Stimulated activated CD4-positive, alpha-beta T cell treated with anti-CD3 and anti-CD28 coated beads, Interleukin-12 subunit alpha, Interleukin-12 subunit beta, amount 100 ng/mL, for 24 hours (primary cell): ENCODE measurements around the gene JMJD8.
A peak's percentile ranks its signal among the peaks of the same experiment; 100 is the strongest.
"Not testable (repeated sequence)": the region's sequence is repeated elsewhere in the genome, so short reads cannot be mapped to it uniquely, and the experiment has no call there.

Experiments
- DNase-seq, 2 experiments: peaks; one replicate each; pipeline ENCODE4 v3.0.0-alpha.2; 2020; ENCODE audit warnings: low read depth in 2 of 2

Gene JMJD8

DNA sequence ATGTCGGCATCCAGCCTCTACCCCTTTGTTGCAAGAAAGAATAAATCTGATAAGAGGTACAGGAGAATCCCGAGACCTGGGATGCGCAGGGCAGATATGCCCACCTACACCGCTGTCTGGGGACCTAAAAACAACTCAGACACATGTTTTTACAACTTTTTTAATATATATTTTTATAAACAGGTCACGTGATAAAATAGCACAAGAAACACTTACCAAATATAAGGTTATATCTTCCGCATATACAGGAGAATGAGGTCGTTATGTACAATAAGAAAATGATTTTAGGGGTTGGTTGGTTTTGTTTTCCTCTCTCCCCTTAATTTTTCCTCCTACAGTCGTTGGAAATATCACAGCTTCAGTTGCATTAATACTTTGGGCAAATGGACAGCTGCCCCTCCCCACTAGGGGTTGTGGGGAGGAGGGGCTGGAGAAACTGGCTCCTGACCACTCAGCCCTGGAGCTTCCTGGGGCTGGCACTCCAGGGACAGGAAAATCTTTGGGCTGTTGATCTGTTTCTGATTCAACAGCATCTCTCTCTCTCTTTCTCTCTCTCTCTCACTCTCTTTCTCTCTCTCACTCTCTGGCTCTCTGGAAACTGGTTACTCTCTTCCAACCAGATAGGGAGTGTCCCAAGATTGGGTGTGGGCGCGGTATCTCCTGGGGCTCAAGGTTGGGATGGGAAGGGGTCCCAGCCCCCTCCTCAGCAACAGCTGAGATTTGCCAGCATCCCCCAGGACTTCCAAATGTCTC is 8.4 kb upstream of the JMJD8 start:
- no peak for DNase-seq

DNA sequence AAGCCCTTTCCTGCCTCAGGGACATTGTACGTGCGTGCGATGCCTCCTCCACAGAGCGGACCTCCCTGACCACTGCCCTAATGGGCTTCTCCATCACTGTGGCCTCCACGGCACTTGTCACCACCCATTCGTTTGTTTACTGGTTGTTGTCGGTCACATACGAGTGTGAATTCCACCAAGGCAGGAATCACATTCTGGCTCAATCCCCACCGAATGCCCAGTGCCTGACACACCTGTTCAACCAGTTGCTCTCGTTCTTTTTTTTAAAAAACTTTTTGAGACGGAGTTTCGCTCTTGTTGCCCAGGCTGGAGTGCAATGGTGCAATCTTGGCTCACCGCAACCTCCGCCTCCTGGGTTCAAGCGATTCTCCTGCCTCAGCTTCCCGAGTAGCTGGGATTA is 7.1 kb upstream of the JMJD8 start:
- not testable (repeated sequence) for DNase-seq

DNA sequence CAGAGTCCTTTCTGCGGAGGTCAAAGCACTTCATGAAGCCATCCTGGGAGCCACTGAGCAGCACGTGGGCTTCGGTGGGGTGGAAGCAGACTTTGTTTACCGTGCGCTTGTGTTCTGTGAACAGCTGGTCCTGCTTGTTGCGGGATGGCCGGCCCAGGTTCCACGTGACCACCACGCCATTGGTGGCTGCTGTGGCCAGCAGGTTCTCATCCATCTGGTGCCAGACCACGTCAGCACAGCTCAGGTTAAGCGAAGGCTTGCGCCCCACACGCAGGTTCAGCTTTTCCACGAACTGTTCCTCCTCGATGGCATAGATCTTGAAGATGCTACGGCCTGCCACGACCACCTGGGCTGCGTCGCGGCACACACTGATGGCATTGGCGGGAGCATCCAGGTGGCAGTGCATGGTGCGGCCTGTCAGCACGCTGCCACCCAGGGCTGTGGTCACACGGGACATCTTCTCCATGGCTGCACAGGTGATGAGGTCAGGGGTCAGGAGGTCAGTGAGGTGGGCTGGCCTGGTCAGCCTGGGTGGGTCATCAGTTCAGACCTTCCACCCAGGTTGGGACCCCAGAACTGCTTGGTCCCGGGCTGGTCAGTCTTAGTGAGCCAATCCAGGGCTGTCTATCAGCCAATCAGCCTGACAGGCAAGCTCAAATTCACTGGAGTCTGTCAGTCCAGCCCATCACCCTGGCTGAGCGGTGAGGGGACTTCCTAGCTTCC is 5.2 kb upstream of the JMJD8 start:
- no peak for DNase-seq

DNA sequence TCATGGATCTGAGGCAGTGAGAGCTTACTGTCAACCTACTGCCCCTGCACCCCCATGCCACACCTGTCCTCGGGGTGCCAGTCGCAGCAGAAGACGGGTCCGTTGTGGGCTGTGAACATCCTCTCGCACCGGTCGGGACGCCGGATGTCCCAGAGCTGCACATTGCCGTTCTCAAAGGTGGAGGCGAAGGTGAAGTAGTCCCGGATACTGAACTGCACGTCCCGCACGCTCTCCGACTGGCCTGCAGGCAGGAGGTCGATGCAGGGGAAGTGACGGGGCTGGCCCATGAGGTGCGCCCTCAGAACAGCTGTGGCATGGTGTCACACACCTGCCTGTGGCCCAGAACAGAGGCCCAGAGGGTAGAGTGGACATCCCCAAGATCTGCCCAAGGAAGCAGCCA is 3.4 kb upstream of the JMJD8 start:
- no peak for DNase-seq

DNA sequence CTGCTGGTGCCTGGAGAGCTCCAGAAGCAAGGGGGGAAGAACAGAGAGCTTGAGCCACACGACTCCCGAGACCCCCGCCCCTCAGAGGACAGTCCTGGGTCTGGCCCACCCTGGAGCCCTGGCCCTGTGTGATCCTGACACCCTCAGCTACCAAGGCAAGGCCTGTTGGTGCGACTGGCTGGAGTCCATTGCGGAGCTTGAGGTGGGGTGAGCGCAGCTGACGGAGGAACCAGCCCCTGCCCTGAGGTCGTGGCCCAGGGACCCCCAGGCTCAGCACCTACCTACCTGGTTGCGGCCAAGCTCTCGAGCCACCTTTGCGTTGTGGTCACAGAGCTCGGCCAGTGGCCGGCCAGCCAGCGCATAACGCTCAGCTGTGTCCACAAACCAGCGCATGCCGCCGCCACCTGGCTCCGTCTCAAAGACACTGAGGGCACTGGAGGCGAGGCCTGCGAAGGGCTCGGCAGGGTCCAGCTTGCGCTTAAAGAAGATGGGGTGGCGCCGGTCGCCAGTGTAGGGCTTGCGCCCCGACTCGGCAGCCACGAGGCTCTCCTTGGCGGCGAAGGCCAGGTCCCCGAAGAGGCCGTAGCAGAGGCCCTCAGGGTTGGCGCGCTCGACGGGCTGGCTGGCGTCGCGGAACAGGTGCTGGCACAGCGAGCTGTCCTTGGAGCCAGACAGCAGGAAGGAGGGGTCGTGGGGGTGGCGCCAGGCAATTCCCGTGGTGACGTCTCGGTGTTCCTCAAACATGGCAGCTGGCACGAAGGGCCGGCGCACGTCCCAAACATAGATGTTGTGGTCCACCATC is 2.5 kb upstream of the JMJD8 start:
- no peak for DNase-seq

DNA sequence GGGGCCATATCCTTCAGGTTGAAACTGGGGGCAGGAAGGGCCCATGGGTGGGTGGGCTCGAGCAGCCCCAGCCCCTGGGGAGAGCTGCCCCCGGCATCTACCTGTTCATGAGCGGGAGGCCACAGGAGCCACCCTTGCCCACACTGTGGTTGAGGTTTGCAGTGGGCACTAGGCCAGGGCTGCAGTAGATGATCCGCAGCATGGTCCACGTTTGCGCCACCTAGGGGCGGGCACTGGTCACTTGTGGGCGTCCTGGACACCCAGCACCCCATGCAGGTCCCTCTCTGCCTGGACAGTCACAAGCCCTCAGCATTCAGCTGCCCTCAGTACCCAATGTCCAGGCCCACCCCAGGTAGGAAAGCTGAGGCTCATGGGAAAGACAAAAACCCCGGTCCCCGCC is 1.8 kb upstream of the JMJD8 start:
- no peak for DNase-seq

DNA sequence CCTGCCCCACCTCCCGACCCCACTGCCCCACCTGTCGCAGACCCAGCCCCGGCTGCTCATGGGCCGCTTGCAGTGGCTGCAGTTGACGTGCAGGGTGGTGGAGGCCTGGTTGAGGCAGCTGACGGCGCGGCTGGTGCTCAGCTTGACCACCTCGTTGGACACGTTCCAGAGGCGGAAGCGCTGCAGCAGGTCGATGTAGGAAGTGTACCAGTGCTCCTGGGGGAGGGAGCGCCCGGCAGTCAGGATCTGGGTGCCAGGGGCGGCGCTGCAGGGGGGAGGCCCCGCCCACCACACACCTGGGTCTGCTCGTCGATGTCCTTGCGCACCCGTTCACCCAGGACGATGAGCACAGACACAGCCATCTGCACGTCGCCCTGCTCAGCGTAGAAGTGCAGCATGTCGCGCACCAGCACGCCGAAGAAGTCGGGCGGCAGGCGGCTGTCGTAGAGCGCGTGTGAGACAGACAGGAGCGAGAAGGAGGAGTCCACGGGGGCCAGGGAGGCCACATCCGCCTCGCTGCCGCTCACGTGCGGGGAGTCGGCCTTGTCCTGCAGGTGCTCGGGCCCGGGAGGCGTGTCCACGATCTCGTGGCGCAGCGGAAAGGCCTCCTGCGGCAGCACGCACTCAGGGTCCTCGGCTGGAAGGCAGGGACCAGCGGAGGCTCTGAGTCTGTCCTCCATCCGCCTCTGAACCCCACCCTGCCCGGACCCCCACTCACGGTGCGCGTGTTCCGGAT is 995 bp upstream of the JMJD8 start:
- no peak for DNase-seq

DNA sequence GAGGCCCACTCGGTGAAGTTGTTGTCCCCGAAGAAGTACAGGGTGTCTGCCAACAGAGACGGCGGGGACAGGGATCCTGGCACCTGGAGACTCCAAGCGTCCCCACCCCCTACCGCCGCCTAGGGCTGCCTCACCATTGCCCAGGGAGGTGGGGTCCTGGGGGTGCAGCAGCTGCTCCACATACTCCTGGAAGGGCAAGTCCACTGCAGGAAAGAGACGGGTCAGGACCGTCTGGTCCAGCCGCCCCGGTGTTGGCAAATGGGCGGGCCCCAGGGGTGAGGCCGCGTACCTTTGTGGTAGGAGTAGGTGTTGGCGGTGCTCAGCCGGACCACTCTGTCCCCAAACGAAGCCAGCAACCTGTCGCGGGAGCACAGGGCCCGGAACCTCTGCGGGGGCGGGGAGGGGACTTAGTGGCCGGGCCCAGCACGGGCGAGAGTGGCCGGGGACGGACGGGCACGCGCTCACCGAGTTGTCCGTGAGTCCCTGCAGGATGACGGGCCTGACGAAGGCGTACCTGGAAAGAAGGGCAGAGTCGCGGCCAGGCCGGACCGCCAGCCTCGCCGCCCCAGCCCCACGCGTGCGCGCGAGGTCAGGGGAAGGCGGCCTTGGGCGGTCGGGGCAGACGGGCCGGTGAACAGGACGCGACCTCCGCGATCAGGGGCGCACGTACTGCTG is 601 bp downstream of the JMJD8 start:
- DNase-seq, result no peak

DNA sequence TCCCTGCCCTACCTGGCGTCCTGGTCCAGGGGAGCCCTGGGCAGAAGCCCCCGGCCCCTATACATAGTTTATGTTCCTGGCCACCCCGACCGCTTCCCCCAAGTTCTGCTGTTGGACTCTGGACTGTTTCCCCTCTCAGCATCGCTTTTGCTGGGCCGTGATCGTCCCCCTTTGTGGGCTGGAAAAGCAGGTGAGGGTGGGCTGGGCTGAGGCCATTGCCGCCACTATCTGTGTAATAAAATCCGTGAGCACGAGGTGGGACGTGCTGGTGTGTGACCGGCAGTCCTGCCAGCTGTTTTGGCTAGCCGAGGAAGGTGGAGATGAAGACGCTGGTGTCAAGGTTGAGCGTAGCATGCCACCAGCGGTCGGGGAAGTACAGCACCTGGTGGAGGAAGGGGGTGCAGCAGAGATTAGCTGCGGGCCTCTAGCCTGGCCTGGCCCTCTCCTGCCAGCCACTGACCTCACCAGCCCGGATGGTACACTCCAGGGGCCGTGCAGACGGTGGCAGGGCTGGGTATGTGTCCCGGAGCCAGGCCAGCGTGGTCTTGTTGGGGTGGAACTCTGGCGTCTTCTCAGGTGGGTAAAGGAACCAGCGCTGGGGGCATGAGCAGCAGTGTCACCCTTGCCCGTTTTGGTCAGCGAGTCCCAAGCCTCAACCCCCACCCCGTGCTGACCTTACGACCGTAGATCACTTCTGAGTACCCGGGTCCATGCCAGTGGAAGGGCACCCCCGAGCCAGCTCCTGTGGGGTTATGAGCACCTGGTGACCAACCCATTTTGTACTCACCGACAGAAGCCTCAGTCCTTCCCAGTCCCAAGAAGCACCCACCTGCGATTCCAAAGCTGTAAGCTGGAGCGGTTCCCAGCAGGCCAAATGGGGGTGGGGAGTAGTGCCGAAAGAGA is 1.4 kb downstream of the JMJD8 start:
- no peak for DNase-seq

DNA sequence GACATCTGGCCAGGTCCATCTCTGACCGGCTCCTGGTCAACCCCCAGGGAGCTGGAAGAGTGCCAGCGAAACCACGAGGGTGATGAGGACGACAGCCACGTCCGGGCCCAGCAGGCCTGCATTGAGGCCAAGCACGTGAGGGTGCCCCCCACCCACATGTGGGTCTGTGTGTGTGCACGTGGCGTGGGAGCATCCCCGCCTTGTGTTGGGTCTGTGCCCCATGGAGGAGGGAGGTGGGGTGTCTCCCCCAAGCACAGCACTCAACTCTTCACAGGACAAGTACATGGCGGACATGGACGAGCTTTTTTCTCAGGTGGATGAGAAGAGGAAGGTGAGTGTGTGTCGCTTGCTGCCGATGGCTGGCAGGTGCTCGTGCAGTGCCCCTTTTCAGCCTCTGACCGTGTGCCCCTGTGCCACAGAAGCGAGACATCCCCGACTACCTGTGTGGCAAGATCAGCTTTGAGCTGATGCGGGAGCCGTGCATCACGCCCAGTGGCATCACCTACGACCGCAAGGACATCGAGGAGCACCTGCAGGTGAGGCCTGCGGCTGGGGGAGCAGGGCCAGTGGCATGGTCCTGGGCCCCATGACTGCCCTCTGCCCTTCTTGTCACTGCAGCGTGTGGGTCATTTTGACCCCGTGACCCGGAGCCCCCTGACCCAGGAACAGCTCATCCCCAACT is 2.2 kb downstream of the JMJD8 start:
- DNase-seq, result no peak

DNA sequence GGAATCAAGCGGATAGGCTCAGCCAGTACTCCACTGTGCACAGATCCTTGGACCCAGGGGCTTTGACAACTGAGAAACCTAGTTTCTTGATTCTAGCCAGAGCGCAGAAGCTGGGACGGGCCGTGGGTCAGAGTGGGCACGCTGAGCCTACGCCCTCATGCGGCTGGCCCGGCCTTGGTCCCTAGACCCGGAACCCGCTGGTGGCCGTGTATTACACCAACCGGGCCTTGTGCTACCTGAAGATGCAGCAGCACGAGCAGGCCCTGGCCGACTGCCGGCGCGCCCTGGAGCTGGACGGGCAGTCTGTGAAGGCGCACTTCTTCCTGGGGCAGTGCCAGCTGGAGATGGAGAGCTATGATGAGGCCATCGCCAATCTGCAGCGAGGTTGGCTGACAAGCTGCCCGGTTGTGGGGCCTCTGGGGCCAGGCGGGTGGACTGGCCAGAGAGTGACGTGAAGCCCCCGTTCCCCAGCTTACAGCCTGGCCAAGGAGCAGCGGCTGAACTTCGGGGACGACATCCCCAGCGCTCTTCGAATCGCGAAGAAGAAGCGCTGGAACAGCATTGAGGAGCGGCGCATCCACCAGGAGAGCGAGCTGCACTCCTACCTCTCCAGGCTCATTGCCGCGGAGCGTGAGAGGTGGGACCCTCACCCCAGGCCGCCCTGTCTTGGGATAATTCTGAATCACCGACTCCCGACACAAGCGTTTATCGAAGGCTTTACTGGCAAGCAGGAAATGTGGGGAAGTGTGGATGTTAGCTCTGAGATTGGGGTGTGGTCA is 3.0 kb downstream of the JMJD8 start:
- DNase-seq, result no peak

DNA sequence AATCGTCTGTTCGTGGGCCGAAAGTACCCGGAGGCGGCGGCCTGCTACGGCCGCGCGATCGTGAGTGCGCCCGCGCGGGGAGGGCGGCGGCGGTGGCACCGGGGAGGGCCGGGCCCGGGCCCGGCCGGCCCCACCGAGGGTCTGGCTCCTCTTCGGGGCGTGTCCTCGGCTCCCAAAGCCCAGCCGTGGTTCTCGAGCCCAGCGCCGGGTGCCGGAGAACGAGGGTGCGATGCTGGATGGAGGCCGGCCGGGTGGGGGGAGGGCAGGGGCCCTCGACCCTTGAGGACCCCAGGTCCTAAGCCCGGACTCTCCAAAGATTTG is 3.5 kb downstream of the JMJD8 start:
- no peak for DNase-seq

DNA sequence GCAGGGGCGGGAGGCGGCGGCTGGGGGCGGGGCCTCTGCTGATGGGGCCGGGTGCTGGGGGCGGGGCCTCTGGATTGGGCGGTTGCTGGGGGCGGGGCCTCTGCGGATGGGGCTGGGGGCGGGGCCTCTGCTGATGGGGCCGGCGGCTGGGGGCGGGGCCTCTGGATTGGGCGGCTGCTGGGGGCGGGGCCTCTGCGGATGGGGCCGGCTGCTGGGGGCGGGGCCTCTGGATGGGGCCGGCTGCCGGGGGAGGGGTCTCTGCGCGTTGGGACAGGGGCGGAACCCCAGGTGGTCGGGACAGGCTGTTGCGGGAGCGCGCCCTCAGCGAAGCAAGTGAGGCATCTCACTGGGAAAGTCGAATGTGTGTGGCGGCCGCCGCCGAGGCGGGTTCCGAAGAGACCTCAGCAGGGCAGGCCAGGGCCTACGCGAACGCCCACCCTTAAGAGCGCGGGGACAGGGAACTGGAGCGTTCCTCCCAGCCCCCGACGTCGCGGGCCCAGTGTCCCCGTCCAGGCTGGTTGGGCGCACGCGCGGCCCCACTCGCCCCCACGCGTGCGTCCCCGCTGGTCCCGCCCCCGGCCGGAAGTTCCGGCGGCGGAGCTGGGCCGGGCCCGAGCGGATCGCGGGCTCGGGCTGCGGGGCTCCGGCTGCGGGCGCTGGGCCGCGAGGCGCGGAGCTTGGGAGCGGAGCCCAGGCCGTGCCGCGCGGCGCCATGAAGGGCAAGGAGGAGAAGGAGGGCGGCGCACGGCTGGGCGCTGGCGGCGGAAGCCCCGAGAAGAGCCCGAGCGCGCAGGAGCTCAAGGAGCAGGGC is 4.1 kb downstream of the JMJD8 start, which contains the start of gene STUB1:
Gene STUB1, plus strand, starts transcription at position 597 of the 811 bp plus-strand sequence. Its CDS starts 116 bp downstream, at position 713.
- DNase-seq, result peak; percentile 82 to 90

DNA sequence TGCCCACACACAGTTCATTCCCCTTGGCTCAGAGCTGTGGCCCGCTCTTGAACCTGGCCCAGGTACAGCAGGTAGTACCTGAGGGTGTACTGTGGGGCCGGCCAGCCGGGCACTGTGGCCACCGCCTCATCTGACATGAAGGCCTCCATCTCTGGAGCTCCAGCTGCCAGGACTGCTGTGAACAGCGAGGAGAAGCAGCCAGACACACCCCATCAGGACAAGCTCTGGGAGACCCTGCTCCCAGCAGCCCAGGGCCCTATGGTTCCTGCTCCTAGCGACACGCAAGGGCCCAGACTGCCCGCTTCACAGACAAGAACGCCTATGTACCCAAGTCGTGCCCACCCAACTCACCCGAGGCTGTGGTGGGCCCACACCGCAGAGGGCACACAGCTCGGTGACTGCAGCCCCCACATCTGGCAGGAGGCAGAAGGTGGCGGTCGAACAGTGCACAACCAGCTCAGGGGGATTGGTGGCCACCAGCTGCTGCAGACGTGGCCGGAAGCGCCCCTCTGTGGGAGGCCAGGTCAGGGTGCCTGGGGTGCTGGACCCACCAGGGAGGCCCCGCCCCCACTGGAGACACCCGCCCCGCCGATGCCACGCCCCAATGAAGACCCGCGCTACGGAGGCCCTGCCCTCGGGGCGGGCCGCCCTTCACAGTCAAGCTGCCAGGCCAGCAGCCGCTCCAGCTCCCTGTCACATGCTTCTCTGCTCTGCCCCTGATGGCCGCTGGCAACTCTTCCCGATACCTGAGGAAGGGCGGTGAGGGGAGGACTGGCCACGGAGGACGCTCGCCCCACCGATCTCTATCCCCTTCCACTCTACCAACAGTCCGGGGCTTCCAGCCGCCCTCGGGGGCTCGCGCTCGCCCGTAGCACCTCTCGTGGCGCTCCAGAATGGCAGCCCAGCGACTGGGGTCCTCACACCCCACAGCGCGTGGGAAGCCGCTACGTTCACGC is 5.0 kb downstream of the JMJD8 start:
- DNase-seq, result no peak

DNA sequence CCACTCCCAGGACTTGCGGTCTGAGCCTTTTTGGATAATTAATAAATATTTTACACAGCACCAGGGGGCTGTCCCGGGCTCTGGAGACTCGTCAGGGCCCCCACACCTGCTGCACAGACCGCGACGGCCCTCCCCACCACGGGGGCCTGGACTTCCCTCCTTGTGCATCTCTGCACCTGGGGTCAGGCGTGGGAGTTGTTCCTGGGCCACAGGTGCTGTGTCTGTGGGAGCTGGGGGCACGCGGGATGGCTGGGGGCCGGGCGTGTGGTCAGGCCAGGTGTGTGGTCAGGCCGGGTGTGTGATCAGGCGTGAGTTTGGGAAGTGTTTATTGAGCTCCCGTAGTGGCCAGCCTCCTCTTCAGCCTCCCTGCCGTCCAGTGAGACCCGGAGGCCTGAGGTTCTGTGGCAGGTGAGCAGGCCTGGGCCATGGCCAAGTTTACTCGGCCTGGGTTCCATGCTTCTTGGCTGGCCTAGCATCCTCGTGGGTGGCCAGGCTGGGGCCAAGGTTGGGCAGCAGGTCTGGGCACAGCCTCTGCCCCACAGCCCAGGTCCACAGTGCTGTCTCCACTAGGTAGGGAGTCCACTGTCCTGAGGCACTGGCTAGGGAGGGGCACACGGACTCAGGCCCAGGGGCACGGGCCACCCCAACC is 5.8 kb downstream of the JMJD8 start:
- no peak for DNase-seq
